Prostate gland (tissue), 2 donors: ENCODE results near the gene EREG. TPM values are rescaled to one million over a fixed set of nuclear protein-coding genes. Genes with fewer than 3 reads are reported as not detected.

Experiments used
- DNase-seq: peaks from one replicate; pipeline ENCODE4 v3.0.0-alpha.2; 2019; ENCODE audit warnings: low spot score
- H3K27ac ChIP-seq, 2 donors: fragments of 200-600 bp; sonication (generic); 2 replicates each; pipeline ENCODE4 v1.5.1; 2017 to 2019
- H3K27me3 ChIP-seq: fragments of 200-600 bp; sonication (generic); replicated peaks from 2 replicates; pipeline ENCODE4 v1.5.1; 2019; ENCODE audit not compliant: insufficient read depth
- H3K36me3 ChIP-seq, 2 donors: fragments of 200-600 bp; sonication (generic); 1 replicate in 1 of 2; 2 replicates in 1 of 2; pipeline versions ENCODE4 v1.5.1 to v1.8.1; 2017 to 2019
- H3K4me1 ChIP-seq: fragments of 200-600 bp; sonication (generic); replicated peaks from 2 replicates; pipeline ENCODE4 v1.5.1; 2019
- H3K4me3 ChIP-seq, 2 donors: fragments of 200-600 bp; sonication (generic); 2 replicates each; pipeline ENCODE4 v1.5.1; 2017 to 2019
- H3K9me3 ChIP-seq: fragments of 200-600 bp; sonication (generic); 2 replicates; pipeline ENCODE4 v1.5.1; 2017
- POLR2A ChIP-seq: fragments of 450-650 bp; IDR thresholded peaks from one replicate; pipeline ENCODE4 v1.6.1; 2016; ENCODE audit warnings: antibody characterized with exemption, mild to moderate bottlenecking
- POLR2AphosphoS5 ChIP-seq: sonication (generic); formaldehyde crosslinking; IDR thresholded peaks from one replicate; pipeline ENCODE4 v1.6.1; 2017; ENCODE audit warnings: antibody characterized with exemption
- WGBS: methylation state at CpG from one replicate; pipeline ENCODE4 v1.1.5; 2018; 5-methylcytosine and 5-hydroxymethylcytosine counted together
- intact Hi-C: fragments of 100-400 bp; cut with DNase I; formaldehyde crosslinking; loops from one replicate; pipeline ENCODE4 v1.14.2; 2022
- total RNA-seq, 2 donors: library from RNA; depleted of rRNA; stranded (reverse); fragments of >200 nt; gene quantifications; one replicate each; pipeline ENCODE4 v1.1.0, GENCODE V29; 2016
- TF ChIP-seq, protein P1 (sequence below), 4 experiments: fragments of 200-600 bp in 2 of 4; fragments of 450-650 bp in 2 of 4; sonication (generic) in 2 of 4; IDR thresholded peaks; 1 replicate in 3 of 4; 2 replicates in 1 of 4; pipeline ENCODE4 v1.5.1; 2016 to 2019; ENCODE audit warnings: antibody characterized with exemption in 4 of 4, mild to moderate bottlenecking in 2 of 4, moderate library complexity in 2 of 4

Gene EREG
- total RNA-seq, 2 donors from 2014 or later, result 0.18 to 0.51 TPM

DNA sequence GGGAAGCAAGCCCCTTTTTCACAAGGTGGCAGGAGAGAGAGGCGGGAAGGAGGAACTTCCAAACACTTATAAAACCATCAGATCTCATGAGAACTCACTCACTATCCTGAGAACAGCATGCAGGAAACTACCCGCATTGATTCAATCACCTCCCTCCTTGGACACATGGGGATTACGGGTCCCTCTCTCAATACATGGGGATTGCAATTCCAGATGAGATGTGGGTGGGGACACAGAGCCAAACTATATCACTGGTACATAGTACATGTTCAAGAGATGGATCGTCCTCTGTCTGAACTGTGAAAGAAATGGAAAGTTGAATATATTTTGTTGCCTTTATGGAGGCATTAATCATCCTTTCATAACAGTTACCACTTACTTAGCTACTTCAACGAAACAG, 12.8 kb downstream of the EREG start:
- H3K27me3 ChIP-seq, result no peaks in the 10 kb centered on the region
- no peak for TF ChIP-seq POLR2A
- TF ChIP-seq POLR2AphosphoS5, result no peak
- TF ChIP-seq, protein P1, sequence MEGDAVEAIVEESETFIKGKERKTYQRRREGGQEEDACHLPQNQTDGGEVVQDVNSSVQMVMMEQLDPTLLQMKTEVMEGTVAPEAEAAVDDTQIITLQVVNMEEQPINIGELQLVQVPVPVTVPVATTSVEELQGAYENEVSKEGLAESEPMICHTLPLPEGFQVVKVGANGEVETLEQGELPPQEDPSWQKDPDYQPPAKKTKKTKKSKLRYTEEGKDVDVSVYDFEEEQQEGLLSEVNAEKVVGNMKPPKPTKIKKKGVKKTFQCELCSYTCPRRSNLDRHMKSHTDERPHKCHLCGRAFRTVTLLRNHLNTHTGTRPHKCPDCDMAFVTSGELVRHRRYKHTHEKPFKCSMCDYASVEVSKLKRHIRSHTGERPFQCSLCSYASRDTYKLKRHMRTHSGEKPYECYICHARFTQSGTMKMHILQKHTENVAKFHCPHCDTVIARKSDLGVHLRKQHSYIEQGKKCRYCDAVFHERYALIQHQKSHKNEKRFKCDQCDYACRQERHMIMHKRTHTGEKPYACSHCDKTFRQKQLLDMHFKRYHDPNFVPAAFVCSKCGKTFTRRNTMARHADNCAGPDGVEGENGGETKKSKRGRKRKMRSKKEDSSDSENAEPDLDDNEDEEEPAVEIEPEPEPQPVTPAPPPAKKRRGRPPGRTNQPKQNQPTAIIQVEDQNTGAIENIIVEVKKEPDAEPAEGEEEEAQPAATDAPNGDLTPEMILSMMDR (IDR thresholded peaks at IDR 0.05), result no peak
- no peak overlapping the region for H3K4me3 ChIP-seq
- H3K9me3 ChIP-seq, result no peaks in the 10 kb centered on the region
- no peak overlapping the region for H3K27ac ChIP-seq
- intact Hi-C loops, result loop anchor here (5.0 kb wide), 1 partner anchor 300 kb away; no protein-coding TSS in a partner anchor
- H3K4me1 ChIP-seq, result no peaks in the 10 kb centered on the region
- WGBS, result 59% methylated on average over 5 of the region's 5 CpGs
- DNase-seq, result no peak
- no peaks in the 10 kb centered on the region for H3K36me3 ChIP-seq

DNA sequence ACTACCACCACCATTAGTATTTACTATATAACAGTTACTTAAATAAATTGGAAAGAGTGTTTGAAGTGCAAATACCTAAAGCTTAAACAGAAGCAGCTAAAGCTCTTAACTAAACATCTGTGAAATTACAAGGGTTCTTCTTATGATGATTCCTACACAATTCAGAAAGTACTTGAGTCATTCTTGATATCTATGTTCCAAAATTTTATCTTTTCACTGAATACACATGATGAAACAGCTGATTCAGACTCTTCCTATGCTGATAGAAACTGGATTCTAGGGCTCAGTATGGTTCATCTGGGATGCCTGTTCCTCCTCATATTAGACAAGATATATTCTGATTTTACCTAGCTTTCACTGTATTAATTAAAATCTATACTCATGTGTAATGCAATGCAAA, 13.6 kb downstream of the EREG start:
- no peak overlapping the region for H3K27ac ChIP-seq
- no peaks in the 10 kb centered on the region for H3K36me3 ChIP-seq
- H3K27me3 ChIP-seq, result no peaks in the 10 kb centered on the region
- no peak overlapping the region for H3K4me3 ChIP-seq
- DNase-seq, result no peak
- H3K4me1 ChIP-seq, result no peaks in the 10 kb centered on the region
- TF ChIP-seq, protein P1 (IDR thresholded peaks at IDR 0.05), result no peak
- no peak for TF ChIP-seq POLR2A
- intact Hi-C loops, result loop anchor here (5.0 kb wide), 1 partner anchor 299 kb away; no protein-coding TSS in a partner anchor
- no peaks in the 10 kb centered on the region for H3K9me3 ChIP-seq

DNA sequence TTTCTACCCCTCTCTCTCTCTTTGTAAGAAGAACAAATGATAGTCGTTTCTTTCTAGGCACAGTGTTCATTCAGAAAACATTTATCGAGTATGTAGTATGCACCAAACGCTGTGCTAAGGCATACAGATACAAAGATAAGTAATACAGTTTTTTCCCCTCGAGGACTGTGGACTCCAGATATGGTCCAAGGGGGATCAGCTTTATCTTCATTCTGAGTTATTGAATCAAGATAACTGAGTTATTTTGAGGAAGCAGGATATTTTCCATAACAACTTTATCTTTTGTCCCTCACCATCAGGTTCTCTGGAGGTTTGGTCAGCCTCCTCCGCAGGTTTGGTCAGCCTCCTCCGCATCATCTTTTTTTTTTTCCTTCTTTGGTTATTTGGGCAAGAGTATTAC, 15.0 kb downstream of the EREG start:
- Histone ChIP-seq H3K27me3 (no peaks in the 10 kb centered on the region), H3K36me3 (no peaks in the 10 kb centered on the region), H3K4me3 (no peak overlapping the region), H3K9me3 (no peaks in the 10 kb centered on the region), H3K4me1 (no peaks in the 10 kb centered on the region), H3K27ac (no peak overlapping the region)
- TF ChIP-seq POLR2A (no peak), POLR2AphosphoS5 (no peak)
- TF ChIP-seq, protein P1 (IDR thresholded peaks at IDR 0.05), result no peak
- DNase-seq, result no peak
- intact Hi-C loops, result loop anchor here (5.0 kb wide), 1 partner anchor 297 kb away; no protein-coding TSS in a partner anchor
- 84% methylated on average over 6 of the region's 6 CpGs for WGBS

DNA sequence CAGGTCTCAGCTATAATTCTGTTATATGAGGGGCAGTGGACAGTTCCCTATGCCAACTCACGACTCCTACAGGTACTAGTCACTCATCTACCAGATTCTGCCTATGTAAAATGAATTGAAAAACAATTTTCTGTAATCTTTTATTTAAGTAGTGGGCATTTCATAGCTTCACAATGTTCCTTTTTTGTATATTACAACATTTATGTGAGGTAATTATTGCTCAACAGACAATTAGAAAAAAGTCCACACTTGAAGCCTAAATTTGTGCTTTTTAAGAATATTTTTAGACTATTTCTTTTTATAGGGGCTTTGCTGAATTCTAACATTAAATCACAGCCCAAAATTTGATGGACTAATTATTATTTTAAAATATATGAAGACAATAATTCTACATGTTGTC, 20.4 kb downstream of the EREG start:
- H3K4me1 ChIP-seq, result no peaks in the 10 kb centered on the region
- WGBS, result 50% methylated on average over 1 of the region's 1 CpG
- H3K27ac ChIP-seq, result no peak overlapping the region
- H3K36me3 ChIP-seq, result no peaks in the 10 kb centered on the region
- no peaks in the 10 kb centered on the region for H3K9me3 ChIP-seq
- no peak overlapping the region for H3K4me3 ChIP-seq
- TF ChIP-seq POLR2AphosphoS5 (no peak), POLR2A (no peak)
- TF ChIP-seq, protein P1 (IDR thresholded peaks at IDR 0.05), result no peak
- H3K27me3 ChIP-seq, result no peaks in the 10 kb centered on the region
- DNase-seq, result no peak
- intact Hi-C loops, result no loop called here

DNA sequence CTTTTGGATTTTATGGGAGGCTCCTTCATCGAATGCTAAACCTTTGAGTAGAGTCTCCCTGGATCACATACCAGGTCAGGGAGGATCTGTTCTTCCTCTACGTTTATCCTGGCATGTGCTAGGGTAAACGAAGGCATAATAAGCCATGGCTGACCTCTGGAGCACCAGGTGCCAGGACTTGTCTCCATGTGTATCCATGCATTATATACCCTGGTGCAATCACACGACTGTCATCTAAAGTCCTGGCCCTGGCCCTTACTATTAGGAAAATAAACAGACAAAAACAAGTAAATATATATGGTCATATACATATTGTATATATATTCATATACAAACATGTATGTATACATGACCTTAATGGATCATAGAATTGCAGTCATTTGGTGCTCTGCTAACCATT, 21.2 kb downstream of the EREG start:
- no peaks in the 10 kb centered on the region for H3K9me3 ChIP-seq
- H3K27me3 ChIP-seq, result no peaks in the 10 kb centered on the region
- TF ChIP-seq, protein P1 (IDR thresholded peaks at IDR 0.05), result no peak
- TF ChIP-seq POLR2AphosphoS5 (no peak), POLR2A (no peak)
- no peaks in the 10 kb centered on the region for H3K36me3 ChIP-seq
- no peak overlapping the region for H3K4me3 ChIP-seq
- DNase-seq, result no peak
- WGBS, result 37% methylated on average over 4 of the region's 4 CpGs
- no peak overlapping the region for H3K27ac ChIP-seq
- no peaks in the 10 kb centered on the region for H3K4me1 ChIP-seq
- intact Hi-C loops, result no loop called here
